Measurements from ENCODE around the gene SCN8A.

The SCN8A gene

DNA sequence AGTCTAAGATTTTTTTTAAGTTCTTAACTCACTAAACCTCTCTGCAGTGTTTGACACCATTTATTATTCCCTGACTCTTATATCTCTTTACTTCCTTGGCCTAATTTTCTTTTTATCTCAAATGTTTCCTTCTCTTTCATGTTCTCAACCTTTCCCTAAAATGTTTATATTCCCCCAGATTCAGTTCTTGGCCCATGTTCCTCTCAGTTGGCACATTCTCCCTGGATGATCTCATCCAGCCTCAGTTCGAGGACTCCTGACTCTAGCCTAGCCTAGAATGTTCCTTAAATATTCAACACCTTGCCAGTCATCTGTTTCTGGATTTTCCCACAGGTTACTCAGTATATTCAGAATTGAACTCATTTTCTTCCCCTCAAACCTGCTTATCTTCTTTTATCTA is 81.3 kb downstream of the SCN8A start:
- DNase-seq (ENCODE audit: low spot score) = no peak

DNA sequence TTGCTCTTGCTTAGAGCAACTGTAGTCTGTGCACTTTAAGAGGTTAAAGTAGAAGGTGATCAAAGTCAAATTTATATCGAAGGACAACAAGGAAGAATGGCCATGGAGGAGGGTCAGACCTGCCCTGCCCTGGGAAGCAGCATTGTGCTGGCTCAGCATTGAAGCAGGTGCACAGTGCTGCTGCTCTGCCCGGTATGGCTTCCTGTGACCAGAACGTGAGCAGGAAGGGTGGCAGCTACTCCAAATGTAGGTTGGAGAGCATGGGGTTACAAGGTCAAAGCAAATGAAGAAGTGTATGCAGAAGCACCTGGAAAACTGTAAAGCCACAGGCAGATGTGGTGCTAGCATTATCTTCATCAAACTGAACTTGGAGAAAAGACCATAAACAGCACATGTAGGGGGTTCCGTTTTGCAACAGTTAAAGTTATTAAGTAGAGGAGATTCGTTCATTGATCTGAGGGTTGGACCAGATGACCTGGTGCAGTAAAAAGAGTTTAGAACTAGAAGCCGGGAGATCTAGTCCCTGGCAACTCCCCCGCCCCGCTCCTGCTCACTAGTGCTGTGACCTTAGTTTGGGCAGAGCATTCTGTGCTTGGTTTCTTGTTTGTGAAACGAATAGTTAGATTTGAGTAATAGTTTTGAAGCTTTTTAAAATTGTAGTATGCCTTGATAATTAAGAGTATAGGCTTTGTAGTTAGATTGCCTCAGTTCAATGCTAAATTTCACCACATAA is 84.2 kb downstream of the SCN8A start:
- no peak for DNase-seq (ENCODE audit: low spot score)

DNA sequence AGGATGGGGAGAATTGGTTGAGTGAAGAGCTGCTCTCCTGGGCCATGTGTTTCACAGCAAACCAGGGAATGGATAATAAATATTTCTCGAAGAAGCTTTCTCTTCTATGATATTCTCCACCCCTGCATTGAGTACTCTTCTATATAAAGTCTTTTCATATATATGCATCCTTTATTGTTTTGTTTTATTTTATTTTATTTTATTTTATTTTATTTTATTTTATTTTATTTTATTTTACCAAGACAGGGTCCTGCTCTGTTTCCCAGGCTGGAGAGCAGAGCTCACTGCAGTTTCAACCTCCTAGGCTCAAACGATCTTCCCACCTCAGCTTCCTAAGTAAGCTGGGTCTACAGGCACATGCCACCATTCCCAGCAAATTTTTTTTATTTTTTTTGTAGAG is 85.8 kb downstream of the SCN8A start:
- no peak for DNase-seq (ENCODE audit: low spot score)

DNA sequence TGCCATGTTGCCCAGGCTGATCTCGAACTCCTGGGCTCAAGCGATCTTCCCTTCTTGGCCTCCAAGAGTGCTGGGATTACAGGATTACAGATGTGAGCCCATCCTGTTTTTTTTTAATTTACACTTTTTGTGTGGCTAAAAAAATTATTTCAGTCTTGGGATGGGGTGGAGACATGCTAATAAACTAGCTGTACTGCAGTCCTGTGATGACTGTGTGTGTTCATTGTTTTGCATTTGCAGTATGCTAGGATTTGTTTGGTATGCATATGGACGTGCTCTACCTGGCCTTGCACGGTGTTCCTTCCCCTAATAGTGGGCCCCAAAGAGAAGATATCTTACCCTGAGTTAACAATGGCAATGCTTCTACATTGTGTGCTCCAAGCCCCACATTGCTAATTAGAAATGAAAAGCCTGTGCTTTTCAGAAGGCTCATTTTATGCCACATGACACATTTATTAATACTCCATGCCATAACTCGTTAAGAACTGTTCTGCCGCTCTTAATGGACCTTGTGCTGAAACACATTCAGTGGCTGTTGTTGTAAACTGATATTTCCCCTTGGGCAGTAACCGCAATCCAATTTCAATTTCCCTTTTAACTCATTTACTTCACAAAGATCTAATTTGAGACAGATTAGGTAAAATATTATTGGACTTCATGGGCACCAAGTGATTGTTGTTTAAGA is 86.4 kb downstream of the SCN8A start:
- DNase-seq (ENCODE audit: low spot score) = no peak

DNA sequence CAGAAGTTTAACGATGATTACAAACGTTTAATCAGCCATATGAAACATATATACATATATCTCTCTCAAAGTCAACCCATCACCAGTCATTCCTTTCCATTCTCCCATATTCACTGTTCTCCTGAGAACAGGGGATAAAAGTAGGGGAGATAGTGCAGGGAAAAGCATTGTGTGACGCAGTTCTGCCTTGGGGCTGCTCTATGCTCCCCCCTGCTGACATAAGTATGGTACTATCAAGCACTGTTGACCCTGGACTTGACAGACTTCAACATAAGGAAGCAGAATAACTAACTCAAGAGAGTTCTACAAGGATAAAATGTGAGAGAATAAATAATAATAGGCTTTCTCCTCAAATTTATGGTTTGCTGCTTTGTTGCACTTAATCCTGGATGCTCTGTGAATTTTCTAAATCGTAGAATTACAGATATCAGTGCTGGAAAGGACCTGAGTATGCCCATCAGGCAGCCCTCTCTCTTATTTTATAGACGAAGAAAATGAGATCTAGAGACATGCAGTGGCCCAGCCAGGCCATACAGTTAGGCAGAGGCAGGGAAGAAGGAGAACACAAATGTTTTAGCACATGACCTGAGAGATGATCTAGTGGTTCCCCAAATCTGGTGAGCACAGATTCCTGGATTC is 87.2 kb downstream of the SCN8A start:
- peak; percentile 79 for DNase-seq (ENCODE audit: low spot score)

DNA sequence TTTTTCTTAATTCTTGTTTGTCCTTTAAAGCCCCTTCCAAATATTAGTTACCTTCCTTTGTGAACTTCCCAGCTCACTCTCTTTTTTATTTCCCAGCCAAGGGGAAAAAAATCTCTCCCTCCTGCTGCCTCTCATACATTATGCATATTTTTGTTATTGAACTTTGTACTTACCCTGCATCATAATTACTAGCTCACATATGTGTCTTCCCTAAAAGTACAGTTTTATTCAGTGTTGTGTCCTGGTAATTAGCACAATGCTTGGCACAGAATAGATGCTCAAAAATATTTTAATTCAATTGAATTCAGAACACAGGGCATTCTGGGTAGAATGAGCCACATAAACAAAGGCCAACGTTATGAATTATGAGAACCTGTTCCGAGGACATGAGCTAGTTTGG is 91.9 kb downstream of the SCN8A start:
- no peak for DNase-seq (ENCODE audit: low spot score)

DNA sequence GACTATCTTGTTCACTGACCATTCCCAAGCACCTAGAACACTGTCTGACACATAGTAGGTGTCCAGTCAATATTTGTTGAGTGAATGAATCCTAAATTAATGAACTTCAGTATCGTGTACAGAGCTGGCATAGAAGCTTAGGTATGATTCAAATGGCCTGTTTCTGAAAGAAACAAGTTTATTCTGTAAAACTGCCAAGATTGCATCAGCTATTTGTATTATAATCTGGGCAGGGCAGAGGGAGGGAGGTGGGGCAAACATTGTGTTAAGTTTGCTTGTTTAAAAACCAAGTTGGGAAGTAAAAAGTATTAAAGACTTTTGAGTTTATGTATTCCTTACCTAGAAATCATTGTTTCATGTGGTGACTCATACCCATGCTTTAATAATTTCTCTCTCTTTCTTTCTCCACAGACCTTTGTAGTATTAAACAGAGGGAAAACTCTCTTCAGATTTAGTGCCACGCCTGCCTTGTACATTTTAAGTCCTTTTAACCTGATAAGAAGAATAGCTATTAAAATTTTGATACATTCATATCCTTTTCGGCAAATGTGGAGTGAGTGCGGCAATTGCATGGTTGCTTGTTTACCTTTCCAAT is 92.8 kb downstream of the SCN8A start:
- DNase-seq (ENCODE audit: low spot score) = no peak

DNA sequence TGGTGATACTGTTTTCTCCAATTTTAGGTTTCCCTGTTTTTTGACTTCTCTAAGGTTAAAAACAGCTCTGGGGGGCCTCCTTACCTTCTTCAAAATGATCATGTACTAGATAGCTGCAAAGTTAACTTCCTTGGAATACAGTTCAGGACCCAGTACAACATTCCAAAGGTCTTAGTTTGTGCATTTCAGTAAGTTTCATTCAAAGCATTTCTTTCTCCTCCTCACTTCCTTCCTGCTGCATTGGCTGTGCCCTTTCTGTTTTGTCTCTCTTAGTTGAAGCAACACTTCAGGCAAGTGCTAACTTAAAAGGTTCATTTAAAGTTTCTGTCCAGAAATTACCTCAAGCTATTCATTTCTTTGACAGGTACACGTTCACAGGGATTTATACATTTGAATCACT is 95.7 kb downstream of the SCN8A start:
- no peak for DNase-seq (ENCODE audit: low spot score)

DNA sequence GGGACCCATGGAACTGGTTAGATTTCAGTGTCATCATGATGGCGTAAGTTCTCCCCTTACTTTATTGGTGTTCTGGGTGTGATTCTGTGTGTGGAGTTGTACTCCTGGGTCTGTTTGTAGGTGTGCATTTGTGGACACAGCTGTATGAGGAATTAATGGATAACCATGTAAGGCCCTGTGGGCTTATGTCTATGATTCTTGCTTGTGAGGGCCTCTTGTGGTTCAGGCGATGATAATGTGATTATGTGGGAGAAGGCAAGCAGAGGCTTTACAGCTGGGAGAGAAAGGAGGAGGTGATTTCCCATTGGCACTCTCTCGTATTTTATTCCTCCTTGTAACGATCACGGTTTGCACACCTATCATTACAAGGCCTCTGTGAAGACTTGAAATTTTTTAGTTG is 96.1 kb downstream of the SCN8A start:
- DNase-seq (ENCODE audit: low spot score) = no peak

DNA sequence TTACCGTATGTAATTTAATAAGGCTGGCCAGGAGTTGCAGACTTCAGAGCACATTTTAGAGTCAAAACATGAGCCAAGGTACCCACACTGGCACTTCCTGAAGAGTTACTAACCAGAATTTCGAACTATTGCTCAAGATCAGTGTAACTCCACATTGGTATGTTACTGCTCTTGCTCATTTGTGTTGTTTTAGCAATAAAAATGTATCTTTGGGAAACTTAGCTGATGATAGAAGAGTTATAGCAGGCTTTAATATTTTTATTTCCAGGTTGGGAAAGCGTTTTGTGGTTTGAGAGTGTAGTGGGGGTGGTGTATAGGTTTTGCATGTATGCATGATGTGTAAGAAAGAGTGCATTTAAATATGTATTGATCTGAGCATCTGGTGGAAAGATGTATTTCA is 96.6 kb downstream of the SCN8A start:
- no peak for DNase-seq (ENCODE audit: low spot score)

DNA sequence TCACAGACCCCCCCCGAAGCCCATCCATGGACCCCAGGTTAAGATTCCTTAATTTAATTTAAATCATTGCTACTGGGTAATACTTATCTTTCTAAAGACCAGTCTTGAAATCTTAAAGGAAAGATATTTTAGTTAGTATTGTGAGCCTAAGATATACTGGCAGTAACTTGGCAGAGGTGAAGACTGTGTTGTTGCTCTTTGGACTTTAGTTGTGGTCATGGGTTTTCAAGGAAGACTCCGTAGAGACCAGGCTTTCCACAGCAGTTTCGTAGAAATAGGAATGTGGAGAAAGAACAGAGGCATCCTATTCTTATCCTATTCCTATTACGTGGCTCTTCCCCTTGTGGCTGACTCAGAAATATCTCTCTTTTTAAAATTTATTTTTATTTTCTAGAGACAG is 99.0 kb downstream of the SCN8A start:
- DNase-seq (ENCODE audit: low spot score) = no peak

DNA sequence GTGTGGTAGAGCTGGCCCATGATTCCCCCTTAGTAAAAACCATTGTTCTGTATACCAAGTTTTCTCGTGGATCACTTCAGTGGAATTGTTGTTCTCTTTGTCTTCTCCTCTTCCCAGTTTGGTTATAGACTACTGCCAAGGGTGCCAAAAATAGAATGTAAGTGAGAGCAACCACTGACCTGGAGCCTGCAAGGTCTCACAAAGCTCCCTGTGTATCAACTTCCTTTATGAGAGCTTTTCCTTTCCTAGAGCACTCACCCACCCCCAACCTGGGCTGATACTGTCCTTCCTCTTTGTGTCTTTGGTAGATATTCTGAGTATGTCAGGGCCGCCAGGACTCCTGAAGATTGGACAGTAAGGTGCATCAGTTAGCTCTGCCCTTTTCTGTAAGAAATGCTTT is 101.0 kb downstream of the SCN8A start:
- no peak for DNase-seq (ENCODE audit: low spot score)

DNA sequence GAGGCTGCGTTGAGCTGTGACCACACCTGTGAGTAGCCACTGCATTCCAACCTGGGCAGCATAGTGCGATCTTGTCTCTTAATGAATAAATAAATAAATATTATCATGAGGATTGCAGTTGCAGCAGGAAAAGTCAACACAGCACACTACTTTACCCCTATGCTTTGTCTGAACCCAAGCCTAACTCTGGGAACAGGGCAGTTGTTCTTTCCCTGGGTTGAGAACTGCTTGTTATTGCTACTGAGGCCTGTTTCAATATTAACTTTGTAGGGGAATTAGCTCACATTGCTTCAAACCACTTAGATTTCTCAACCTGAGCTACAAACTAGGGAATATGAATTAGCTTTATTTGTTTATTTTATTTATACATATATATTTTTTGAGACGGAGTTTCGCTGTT is 102.5 kb downstream of the SCN8A start:
- DNase-seq (ENCODE audit: low spot score) = no peak

DNA sequence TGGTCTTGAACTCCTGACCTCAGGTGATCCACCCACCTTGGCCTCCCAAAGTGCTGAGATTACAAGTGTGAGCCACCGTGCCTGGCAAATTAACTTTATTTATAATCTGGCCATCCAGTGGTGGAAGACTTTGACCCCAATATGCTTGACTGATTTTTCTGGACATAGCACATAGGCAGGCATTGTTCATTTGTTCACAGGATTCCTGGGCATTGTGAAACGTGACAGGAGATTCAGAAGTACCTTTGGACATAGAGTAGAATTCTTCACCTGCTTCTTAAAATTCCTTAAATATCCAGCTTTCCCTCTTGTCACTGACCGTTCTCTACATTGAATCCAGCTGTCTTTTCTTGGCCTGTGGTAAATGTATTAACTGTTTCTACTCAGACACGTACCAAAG is 103.1 kb downstream of the SCN8A start:
- no peak for DNase-seq (ENCODE audit: low spot score)

DNA sequence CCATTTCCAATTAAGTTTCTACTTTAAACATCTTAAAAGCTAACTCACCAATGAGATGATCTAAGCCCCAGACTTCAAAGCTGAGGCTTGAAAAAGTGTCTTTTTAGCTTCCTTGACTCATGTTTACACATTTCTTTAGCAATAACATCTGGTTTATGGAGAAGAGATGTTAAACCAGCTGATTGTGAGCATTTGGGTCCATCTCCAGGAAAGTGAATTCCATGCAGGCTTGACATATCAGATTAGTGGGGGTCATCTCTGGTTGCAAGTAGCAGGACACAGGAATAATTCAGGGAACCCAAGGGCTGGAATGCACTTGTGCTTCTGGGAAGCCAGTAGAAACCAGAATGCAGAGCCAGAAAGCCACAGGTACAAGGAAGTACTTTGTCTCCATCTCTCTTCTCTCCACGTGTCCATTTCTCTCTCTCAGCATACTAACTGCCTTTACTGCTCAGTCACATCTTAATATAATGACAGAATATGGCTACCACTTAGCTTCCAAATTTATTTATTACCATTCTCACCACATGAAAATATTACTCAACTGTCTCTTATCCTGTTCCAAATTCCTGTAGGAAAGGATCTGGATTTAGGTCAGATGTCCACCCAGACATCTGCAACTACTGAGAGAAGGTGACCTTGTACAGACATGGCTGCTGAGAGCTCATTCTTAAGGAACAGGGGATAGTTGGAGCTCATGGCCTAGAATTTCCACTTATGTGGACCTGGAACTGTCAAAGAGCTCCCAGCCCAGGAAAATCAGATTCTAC is 104.4 kb downstream of the SCN8A start:
- DNase-seq (ENCODE audit: low spot score) = no peak

DNA sequence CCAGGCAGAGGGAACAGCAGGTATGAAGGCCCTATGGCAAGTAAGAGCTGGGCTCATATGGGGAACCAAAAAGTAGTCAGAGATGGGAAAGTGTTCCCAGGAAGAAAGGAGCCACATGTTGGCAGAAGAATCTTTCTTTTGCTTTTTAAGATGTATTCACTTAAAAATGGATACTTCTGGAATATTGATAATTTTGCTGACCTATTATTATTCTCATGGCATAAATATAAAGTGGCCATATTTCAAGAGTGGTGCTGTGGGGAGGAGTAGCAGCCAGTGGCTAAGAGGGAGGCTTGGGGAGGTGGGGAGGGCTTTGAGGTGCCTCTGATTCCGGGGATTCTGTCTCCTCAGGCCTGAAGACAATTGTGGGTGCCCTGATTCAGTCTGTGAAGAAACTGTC is 108.2 kb downstream of the SCN8A start:
- no peak for DNase-seq (ENCODE audit: low spot score)

DNA sequence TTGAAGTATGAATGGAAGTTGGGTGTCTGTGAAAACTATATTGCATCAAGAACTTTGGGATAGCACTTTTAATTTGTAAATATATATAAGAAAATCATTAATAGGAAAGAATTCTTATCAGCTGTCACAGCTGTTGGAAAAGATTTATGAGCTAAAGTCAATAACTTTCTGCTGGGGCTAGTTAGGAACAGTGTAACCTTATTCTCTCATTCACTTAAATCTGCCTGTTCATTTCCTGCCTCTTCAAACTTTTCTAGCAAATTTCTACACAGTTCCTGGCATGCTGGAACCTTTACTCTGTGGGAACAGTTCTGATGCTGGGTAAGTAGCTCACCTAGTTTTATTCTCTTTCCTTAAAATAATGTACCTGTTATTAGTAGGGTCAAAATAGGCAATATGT is 109.9 kb downstream of the SCN8A start:
- DNase-seq (ENCODE audit: low spot score) = no peak

DNA sequence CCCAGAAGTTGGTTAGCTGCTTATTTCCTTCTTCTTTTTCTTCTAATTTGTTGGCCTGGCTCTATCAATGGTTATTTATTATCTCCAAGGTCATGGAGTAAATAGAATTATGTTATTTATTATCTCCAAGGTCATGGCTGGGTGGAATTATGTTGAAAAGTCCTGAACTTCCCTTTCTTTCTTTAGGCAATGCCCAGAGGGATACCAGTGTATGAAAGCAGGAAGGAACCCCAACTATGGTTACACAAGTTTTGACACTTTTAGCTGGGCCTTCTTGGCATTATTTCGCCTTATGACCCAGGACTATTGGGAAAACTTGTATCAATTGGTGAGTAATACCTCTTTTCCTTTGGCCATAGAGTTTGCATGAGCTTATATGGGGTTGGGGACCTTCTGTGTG is 111.6 kb downstream of the SCN8A start:
- no peak for DNase-seq (ENCODE audit: low spot score)

DNA sequence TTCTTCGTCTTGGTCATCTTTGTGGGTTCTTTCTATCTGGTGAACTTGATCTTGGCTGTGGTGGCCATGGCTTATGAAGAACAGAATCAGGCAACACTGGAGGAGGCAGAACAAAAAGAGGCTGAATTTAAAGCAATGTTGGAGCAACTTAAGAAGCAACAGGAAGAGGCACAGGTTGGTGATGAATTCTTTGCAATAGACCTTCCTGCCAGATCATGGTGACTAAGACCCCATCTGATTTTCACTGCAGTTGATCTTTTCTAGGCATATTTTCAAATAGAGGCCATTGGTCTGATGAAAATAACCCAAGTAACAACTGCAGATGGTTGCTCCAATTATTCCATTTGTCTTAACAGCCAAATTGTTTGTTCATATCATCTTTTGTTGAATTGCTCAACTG is 114.4 kb downstream of the SCN8A start:
- no peak for DNase-seq (ENCODE audit: low spot score)

DNA sequence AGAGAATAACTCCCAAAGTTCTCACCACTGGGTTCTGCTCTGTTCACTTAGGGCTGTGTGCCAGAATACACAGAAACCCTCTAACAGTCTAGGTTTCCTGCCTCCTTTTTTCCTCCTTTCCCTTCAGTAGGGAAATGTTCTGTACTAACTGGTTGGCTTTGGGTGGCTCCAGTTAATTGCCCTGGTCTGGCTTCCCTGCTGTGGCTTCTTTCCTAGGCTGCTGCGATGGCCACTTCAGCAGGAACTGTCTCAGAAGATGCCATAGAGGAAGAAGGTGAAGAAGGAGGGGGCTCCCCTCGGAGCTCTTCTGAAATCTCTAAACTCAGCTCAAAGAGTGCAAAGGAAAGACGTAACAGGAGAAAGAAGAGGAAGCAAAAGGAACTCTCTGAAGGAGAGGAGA is 115.2 kb downstream of the SCN8A start:
- DNase-seq (ENCODE audit: low spot score) = no peak

DNA sequence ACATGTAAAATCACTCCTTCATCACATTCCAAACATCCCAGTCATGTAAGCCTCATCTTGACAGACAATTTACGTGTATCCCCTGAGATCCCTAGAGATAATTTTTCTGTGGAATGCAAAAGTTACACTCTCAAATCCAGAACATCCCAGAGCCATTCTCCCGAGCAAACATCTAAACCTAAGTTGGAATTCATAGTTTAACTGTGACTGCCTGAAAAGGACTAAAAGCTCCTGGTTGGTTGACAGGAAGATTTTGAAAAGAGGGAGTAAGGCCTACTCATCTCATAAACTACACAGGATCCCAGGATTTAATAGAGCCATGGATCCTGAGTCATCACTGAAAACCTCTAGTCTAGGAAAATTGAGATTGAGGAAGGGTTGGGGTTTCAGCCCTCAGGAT is 123.6 kb downstream of the SCN8A start:
- no peak for DNase-seq (ENCODE audit: low spot score)

DNA sequence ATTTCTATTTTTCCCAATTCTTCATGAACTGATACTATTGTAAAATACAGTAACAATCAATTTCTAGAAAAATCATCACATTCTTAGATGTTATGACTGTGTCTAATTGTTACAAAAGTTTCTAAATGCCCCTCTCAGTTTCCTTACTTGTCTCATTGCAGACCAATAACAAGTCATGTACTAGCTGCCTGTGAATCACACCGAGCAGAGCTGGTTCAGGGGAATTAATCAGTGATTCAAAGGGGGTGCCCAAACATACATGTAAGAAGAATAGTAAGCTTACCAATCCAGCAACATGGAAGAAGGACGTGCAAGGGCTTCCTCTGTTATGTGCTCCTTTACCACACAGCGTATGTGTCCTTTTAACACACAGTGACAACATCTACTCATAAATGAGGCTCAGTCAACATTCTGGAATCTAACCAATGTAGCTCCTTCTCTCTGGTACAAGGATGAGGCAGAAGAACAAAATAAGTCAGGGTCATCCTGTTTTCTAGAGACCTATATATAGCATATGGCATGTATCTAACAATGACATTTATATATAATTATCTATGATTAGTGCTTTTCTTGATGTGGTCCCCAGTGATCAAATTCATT is 126.4 kb downstream of the SCN8A start:
- DNase-seq (ENCODE audit: low spot score) = no peak

All from D341Med (cell line).